Midbrain (tissue), 1 donor: Measurements from ENCODE around the gene THSD7A.

Experiments
- DNase-seq: peaks from one replicate; lab custom pipeline; 2025; lab: John Stamatoyannopoulos, UW

The THSD7A gene

DNA sequence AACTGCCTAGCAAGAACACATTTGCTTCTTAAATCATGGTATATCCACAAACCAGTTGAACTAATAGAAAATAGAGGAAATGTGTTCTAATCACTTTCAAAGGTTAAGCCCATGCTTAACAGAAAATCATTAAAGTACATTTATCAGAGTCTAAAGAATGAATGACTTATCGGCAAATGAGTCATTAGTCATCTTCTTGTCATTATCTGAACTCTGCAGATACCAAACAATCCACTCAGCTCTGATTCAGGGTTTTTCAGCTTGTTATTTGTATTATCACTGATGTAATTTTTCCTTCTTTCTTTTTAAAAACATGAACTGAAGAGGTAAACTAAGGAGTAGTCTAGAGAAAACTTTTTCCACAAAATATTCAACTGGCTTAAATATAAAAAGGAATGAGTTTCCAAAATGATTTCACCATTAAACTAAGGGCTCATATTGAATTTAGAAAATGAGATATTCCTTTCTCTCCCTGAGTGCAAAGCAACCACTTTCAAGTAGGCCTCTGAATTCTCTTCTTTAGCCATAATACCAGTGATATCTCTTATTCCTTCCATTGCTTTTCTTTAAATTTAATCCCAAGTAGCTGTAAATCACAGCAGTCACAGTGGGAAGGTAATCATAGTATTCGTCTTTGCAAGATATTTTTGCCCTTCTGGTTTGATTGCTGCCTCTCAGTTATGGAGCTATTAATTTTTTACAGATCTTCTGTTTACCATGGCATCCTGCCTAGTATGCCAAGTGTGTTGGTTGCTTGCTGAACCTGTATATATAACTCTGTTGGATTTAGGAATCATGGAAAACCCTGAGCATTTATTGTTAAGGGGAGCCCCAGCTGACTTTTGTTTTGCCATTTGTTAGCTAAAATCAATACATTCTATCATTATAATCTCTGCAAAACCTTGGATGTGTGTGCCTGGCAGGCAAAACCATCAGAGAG lies 125.1 kb downstream of the THSD7A start:
- no peak for DNase-seq

DNA sequence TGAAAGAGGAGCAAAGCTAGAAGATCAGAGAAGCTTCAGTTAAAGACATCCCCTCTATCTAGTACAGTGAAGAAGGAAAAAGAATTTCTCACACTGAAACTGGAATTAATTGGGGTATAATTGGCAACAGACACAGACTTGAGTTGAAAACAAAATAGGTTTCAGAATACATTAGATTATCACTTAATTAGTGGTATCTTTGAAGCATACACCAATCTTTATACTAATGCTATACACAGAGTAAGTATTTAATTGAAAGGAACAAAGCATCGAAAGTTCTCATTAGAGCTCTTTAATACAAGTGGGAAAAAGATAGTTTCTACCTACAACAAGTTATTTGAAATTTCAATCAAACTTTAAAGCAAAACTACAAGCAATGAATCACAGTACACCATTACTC lies 128.2 kb downstream of the THSD7A start:
- DNase-seq: no peak

DNA sequence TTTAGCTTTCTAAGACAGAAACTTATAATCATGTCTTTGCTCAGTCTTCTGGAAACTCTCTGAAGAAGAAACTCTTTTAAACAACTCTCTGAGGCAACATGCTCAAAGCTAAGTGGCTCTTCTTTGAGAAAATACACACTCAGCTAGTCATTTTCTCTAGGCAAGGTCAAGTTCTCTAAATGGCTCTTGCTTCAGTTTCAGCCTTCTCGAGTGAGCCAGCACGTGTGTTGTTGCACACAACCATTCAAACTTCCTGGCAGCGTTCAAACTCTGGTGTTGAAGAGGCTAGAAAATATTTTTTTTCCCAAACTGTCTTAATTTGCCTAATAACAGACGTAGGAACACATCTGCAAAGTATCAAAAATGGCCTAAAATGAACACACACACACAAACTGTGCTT lies 129.1 kb downstream of the THSD7A start:
- DNase-seq: no peak

DNA sequence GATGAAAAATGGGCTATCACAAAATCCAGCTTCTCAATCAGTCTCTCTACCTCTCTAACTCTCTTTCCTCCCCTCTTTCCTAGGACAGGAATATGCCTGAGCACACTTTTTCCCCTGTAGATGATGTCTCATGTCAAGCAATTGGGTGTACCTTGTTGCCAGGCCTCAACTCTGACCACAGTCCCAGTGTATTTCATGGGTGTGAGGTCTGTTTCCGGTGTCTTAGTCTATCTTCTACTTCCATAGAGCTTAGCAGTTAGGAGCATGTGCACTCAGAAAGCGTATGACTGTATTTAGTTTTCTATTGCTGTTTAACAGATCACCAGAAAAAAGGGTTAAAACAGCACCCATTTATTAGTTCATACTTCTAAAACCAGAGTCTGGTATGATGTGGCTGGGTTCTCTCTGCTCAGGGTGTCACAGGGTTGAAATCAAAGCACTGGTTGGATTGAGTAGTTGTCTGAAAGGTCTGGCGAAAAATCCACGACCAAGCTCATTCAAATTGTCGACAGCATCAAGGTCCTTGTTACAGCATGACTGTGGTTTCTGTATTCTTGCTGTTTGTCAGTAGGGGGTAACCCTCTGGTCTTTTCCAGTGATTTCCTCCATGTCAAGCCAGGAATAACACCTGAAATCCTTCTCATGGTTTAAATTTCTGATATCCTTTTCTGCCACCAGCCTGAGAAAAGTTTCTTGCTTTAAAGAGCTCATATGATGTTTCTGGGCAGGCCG lies 130.0 kb downstream of the THSD7A start:
- DNase-seq: no peak

DNA sequence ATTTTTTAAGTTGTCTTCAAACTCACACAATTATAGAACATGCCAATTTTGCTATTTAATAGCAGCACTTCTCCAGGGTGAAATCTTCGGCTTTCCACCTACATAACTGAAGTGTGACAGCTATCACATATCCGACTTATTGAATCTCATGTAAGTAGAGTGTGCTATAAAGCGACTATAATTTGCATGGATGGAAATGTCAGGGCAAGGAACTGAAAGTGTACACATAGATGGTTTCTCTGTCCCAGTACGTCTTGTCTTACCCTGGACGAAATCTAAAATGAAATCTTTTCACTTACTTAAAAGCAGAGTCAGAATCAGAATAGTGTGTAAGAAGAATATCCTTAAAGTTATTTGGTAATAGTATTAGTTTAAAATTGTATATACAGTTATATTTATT lies 132.3 kb downstream of the THSD7A start:
- no peak for DNase-seq

DNA sequence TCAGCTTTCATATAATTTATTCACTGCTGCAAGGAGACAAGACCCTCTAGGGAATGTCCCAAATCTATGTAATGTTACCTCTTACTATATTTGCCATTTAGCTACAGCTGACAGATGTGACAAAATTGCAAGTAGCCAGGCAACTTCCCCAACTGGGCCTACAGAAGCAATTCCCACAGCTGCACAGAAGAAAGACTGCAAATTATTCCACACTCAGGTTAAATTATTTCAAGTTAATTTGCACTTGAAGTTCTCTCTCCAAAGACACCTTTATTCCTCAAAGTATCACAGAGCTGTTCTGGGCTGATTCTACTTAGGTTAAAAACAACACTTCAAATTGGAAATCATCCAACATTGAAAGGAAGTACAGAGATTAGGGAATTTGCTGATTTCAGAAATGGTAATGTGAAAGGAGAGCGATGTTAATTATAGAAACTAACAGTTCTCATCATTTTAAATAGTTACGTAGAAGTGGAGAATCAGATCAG lies 133.6 kb downstream of the THSD7A start:
- DNase-seq: no peak

DNA sequence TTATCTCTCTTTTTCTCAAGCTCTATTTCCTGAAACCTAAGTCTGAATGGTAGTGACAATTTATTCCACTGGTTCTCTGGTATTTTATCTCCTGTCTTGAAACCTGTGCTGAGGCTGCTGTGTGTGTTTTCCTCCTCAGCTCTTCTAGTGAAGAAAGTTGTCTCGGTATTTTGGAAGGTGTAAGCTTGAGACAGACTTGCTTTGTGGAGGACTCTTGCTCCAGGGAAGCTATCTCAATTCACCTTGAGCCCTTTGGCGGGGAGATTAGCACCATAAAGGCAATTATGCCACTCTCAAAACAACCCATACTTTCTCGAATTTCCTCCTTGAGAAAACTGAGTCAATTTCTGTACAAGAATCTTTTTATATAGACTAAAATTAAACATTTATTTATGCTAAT lies 141.6 kb downstream of the THSD7A start:
- DNase-seq: no peak

DNA sequence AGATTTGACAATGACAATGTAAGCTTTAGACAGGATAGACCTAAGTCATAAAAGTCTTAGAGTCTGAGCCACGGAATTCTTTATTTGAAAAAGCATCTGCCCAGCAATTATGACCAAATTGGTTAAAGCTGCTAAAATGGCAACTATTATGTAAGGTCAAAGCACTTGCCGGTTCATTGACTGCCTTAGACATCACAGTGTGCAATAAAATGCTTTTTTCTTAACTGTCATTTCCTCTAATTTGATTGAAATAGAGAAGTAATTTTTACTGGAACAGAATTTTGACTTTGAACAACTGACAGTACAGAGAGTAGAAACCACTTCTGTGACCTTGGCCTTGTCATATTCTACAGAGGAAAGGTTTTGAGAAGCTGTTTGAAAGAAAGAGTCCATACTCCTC lies 142.9 kb downstream of the THSD7A start:
- no peak for DNase-seq

DNA sequence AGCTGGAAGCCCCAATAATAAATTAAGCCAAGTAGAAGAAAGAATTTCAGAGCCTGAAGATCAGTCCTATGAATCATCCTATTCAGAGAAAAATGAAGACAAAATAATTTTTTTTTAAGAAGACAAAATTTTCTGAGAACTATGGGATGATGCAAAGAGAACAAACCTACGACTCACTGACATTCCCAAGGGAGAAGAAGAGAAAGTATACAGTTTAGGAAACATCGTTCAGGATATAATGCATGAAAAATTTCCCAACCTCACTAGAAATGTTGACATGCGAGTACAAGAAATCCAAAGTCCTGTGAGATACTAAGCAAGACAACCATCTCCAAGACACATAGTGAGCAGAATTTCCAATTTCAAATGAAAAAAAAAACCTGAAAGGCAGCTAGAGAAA lies 150.5 kb downstream of the THSD7A start:
- DNase-seq: no peak

DNA sequence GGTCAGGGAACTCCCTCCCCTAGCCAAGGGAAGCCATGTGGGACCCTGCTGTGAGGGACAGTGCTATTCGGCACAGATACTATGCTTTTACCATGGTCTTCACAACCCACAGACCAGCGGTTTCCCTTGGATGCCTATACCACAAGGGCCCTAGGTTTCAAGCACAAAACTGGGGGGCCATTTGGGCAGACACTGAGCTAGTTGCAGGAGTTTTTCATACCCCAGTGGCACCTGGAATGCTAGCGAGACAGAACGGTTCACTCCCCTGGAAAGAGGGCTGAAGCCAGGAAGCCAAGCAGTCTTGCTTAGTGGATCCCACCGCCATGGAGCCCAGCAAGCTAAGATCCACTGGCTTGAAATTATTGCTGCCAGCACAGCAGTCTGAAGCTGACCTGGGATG lies 156.8 kb downstream of the THSD7A start:
- DNase-seq: no peak

DNA sequence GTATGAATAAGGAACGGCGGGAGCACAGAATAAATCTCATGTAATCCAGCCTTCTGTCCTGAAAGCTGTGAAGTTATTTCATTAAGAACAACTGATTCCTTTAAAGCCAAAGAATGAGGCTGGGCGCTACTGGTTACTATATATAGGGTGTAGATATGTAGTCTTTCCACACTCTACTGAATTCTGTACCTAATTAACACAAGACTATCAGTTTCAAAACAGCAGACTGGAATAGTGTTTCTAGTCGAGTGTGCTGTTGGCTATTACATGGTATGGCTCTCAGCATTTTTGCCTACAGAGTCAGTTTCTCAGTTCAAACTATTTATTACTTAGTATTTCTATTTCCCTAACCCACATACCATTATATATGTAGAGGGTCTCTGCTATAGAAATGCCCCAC lies 163.3 kb downstream of the THSD7A start:
- DNase-seq: no peak

DNA sequence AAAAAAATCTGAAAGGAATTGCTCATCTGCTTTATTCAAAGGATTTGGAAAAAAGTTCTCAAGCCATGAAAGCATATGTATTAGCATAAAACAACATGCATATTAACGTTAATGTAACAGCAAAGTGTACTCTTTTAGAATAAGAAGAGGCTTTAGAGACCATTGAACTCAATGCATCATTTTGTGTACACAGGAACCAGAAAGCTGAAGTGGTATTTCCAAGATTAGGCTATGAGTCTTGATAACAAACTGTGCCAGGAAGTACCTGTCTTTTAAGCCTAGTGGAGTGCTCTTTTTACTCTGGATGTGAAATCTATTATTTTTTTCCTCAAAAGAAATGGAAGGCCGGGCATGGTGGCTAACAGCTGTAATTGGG lies 164.2 kb downstream of the THSD7A start:
- DNase-seq: no peak

DNA sequence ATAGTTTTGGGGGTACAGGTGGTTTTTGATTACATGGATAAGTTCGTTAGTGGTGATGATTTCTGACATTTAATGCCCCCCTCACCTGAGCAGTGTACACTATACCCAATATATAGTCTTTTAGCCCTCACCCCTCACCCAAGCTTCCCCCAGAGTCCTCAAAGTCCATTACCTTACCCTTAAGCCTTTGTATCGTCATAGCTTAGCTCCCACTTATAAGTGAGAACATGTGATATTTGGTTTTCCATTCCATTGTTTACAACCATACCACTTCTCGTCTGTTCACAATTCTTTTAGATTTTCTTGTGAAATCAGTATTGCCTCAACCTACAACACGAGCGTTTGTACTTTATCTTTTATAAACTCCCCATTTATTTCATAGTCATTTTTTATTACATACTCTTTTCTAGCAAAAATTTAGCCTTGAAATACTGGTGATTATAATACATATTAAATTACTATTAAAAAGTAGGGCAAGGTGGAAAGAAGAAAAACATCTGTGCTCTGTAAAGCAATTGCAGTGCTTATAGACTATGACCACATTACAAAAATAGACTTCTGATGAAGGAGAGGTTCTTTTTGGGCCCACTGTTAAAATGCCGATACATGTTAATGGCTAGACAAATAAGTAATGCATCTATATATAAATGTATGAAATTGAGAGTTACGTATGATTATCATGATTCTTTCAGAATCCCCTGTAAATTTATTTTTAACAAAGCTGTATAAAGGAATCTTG lies 164.8 kb downstream of the THSD7A start:
- DNase-seq: no peak

DNA sequence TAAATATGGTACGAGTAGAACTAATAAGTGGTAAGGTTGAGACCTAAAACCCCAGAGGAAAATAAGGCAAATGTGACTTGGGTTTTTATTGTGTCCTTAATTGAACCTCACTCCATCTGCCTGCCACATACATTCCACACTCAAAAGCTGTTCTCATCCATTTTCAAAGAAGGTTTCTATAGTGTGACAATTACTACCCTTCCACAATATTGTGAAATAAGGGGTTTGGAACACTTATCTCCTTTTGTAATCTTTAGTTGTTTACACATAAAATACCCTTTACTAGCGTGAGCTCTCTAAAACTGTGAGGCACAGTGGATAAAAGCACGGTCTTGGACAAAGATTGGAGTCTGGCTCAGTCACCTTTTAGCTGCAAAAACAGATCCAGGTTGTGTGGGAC lies 166.6 kb downstream of the THSD7A start:
- DNase-seq: no peak

DNA sequence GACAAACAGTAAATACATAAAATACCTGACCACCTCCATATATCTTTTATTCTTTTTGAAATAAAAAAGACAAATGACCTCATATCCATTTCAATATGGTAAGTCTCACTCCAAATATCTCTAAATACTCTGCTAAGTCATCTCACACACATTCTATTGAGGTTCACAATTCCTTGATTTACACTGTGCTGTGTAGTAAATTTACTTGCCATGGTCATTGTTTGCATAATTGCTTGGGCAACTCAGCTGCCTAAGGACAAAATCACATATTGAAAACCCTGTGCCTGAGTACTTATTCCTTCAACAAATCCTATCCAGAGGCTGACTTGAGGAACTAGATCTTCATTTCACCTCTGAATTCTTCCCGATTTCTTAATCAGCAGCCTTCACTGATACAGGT lies 176.4 kb downstream of the THSD7A start:
- no peak for DNase-seq

DNA sequence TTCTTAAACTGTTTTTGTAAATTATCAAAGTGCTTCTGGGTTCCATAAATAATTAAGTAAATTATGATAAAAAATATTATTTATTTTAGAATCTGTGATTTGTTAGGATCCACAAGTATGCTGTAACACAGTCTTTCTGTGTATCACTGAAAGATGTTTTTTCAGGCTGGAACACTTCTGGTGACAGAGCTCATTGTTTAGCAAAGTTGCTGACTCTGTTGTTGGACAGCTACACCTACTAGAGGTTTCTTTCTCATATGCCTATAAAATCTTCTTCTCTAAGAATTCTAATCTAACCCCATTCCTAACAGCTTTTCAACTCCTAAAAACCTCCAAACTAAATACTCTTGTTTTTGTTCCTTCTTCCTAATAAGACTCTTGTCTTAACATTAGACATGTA lies 176.8 kb downstream of the THSD7A start:
- no peak for DNase-seq

DNA sequence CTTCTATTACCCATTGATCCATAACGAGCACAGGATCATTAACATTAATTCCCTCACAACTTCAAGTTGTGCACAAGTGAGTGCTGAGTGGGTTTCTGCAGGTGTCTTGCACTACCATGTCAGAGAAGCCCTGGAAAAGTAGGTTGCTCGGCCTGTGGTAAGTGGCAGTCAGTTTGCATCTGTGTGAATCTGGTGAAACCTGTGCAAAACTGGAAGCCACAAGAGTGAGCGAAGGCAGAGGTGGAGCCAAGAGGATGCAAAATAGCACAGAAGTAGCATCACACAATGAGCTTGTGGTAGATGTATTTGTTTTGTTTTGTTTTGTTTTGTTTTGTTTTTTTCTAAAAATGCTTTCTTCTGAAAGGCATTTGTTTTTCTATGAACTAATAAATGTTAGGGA lies 181.5 kb downstream of the THSD7A start:
- DNase-seq: no peak

DNA sequence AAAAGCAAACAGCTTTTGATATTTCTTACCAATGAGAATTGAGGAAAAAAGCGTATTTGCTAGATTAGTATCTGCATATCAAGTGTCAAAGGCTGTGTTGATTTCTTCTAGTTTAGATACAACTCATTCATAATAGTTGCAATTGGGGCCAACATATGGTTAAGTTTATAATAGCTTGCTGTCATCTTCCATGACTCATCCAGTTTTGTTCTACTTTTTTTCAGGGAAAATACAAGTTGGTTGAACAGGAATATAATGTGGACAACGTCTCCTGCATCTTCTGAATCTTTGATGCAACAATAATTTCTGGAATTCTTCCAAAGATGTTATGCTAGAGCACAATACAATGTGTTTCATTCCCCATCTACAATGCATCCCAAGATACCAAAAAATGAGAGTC lies 182.0 kb downstream of the THSD7A start:
- DNase-seq: no peak

DNA sequence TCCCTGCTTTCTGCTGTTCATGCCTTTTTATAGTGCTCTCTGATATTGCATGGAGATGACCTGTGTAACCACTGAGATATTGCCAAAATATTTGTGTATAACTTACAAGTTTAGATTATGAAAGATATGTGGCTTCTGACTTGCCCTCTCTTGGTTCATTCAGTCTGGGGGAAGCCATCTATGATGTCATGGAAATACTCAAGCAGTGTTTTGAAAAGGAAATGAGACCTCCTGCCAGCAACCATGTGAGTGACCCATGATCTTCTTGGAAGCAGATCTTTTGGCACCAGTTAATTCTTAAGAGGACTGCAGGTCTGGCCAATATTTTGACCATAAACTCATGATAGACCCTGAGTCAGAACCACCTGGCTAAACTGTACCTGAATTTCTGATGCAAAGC lies 183.0 kb downstream of the THSD7A start:
- DNase-seq: no peak

DNA sequence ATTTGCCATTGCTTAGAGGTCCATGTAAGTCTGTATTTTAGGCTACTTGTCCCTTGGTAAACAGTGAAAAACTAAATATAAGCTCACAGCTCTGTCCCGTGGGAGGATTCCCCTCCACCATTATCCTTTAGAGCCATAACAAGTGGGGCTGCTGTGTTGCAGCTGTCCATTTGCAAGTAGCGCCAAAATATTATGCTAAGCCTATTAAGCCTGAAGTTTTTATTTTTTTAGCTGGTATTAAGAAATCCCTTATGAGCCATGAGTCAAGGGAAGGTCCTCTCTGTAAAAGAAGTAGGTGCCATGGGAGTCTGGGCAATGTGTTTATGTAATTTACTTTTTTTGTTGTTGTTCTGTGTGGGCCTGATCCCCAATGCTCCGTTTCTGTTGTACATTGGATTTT lies 183.9 kb downstream of the THSD7A start:
- no peak for DNase-seq

DNA sequence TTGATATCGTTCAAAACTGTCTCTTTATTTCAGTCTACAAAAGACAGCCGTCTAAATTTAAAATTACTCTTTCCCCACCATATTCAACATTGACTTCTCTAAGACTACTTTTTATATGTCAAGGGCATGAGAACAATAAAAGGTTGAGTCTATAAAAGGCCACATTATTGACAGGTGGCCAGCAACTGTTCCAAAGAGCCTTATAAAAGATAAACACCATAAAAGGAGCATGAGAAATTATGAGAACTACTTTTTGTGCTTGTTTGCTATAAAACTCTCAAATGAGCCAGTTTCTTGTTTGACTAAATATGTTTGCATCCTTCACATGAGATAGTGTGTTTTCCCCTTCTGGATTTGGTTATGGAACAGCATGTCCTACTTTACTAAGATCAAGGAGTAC lies 189.2 kb downstream of the THSD7A start:
- no peak for DNase-seq

DNA sequence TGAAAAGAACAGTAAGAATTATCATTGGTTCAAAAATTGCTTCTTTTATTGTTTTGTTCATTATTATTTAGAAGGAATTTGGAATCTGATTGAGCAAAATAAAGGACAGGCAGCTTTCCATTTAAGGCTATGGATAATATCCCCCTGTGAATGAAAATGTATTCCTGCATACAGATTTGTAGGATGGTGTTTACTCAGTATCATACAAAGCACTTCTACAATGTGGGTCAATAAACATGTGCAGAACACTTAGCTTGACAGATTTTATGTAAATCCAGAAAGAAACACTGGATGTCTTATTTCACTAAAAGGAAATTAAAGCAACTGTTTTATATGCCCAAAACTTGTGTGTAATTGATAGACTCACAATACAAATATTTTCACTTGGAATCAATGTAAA lies 189.7 kb downstream of the THSD7A start:
- DNase-seq: no peak
